Pancreas (tissue), 10 donors: ENCODE results near the gene LDHA. TPM values are rescaled to one million over a fixed set of nuclear protein-coding genes. Genes with fewer than 3 reads are reported as not detected.
A peak's percentile ranks its signal among the peaks of the same experiment; 100 is the strongest.

Source experiments
- ATAC-seq, 4 donors: fragments of 200-7000 bp; cut with Tn5 transposase; one replicate each; pipeline versions ENCODE4 v1.8.0 to v1.9.1; 2020; ENCODE audit warnings: mild to moderate bottlenecking in 4 of 4, moderate library complexity in 4 of 4
- DNase-seq, 6 donors: peaks; one replicate each; pipeline ENCODE4 v3.0.0-alpha.2; 2020
- FAIRE-seq: peaks from 2 replicates; lab custom pipeline; 2012; peaks lifted over from hg19 to GRCh38; lab: Jason Lieb, UNC
- H3K27ac ChIP-seq, 4 donors: fragments of 200-600 bp; sonication (generic); 1 replicate in 3 of 4; 2 replicates in 1 of 4; pipeline versions ENCODE4 v1.5.0 to v1.8.0; 2020
- H3K27me3 ChIP-seq, 4 donors: fragments of 200-600 bp; one replicate each; pipeline ENCODE4 v1.8.0; 2021
- H3K36me3 ChIP-seq, 3 donors: fragments of 200-600 bp; sonication (generic) in 1 of 3; one replicate each; pipeline versions ENCODE4 v1.5.0 to v1.8.0; 2020 to 2021
- H3K4me1 ChIP-seq, 3 donors: fragments of 200-600 bp; one replicate each; pipeline ENCODE4 v1.8.0; 2021
- H3K4me3 ChIP-seq, 4 donors: fragments of 200-600 bp; sonication (generic) in 2 of 4; one replicate each; pipeline versions ENCODE4 v1.5.0 to v1.8.0; 2020 to 2021
- H3K9me3 ChIP-seq, 4 donors: fragments of 200-600 bp; one replicate each; pipeline ENCODE4 v1.8.0; 2021
- WGBS, 2 donors: extraction: QIAGEN DNeasy Blood & Tissue Kit; methylation state at CpG; one replicate each; pipeline ENCODE4 v1.1.7; 2013; 5-methylcytosine and 5-hydroxymethylcytosine counted together
- intact Hi-C, 3 donors: fragments of 100-400 bp; cut with DNase I; formaldehyde crosslinking; loops; one replicate each; pipeline versions ENCODE4 v1.11.1 to v1.14.2; 2022
- microRNA-seq, 2 donors: library from miRNA; unstranded; fragments of <30 nt; microRNA quantifications; one replicate each; pipeline versions ENCODE4 to v1.1.0, GENCODE V29; 2019 to 2020
- polyA plus RNA-seq, 2 donors: library from polyadenylated mRNA; stranded (reverse); fragments of 200-250 nt; gene quantifications; one replicate each; pipeline ENCODE4 v1.2.3, GENCODE V29; 2013
- total RNA-seq, 6 donors: library from RNA; stranded (reverse); fragmentation: NEBNext Ultra II Directional in 4 of 6; extraction: Animal tissue kit (Norgen Biotek cat#: 25700) in 4 of 6; gene quantifications; one replicate each; pipeline versions ENCODE4 v1.2.1 to v1.2.4, GENCODE V29; 2021 to 2023
- TF ChIP-seq, protein P1 (sequence below), 4 donors: fragments of 200-600 bp; sonication (generic) in 3 of 4; IDR thresholded peaks; one replicate each; pipeline versions ENCODE4 v1.5.0 to v1.8.0; 2021; ENCODE audit warnings: antibody characterized with exemption in 4 of 4
- donor health status: healthy with polysubstance abuse.
- donor health status: DM: no; HTN: no; CAD: no; lungs with moderate emphysema.
- donor health status: DM: no; HTN: no; CAD: no.
- donor health status: control.
- donor health status: control.
- donor health status: Bipolar disorder and iron deficiency.
- donor health status: DM: yes; HTN: yes; CAD: no.
- donor health status: DM: no; HTN: no; CAD: no.
- donor health status: DM: no; HTN: no; CAD: no.
- donor health status: DM: yes; HTN: yes; CAD: no.

The LDHA gene
- total and polyA plus RNA-seq, 8 donors: 66.2 to 223 (median 99.6) TPM

DNA sequence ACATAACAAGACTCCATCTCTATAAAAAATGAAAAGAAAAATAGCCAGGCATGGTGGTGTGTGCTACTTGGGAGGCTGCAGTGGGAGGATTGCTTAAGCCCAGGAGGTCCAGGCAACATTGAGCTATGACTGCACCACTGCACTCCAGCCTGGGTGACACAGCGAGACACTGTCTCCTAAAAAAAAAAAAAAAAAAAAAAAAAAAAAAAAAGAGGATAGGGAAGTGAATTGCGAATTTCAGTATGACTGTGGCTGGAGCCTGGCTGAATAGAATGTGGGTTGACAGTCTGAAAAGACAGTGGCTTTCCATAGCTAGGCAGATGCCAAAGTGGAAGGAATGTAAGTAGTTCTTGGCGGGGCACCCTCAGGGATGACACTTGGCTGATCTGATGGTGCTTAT is 54.9 kb downstream of the LDHA start:
- Histone ChIP-seq H3K9me3 (no peaks in the 10 kb centered on the region), H3K4me1 (no peaks in the 10 kb centered on the region), H3K4me3 (no peak overlapping the region), H3K36me3 (no peaks in the 10 kb centered on the region), H3K27ac (no peak overlapping the region), H3K27me3 (no peaks in the 10 kb centered on the region)
- ATAC-seq (no peak), DNase-seq (no peak), FAIRE-seq (no peak)
- intact Hi-C loops: no loop called here
- TF ChIP-seq, protein P1, sequence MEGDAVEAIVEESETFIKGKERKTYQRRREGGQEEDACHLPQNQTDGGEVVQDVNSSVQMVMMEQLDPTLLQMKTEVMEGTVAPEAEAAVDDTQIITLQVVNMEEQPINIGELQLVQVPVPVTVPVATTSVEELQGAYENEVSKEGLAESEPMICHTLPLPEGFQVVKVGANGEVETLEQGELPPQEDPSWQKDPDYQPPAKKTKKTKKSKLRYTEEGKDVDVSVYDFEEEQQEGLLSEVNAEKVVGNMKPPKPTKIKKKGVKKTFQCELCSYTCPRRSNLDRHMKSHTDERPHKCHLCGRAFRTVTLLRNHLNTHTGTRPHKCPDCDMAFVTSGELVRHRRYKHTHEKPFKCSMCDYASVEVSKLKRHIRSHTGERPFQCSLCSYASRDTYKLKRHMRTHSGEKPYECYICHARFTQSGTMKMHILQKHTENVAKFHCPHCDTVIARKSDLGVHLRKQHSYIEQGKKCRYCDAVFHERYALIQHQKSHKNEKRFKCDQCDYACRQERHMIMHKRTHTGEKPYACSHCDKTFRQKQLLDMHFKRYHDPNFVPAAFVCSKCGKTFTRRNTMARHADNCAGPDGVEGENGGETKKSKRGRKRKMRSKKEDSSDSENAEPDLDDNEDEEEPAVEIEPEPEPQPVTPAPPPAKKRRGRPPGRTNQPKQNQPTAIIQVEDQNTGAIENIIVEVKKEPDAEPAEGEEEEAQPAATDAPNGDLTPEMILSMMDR (IDR thresholded peaks at IDR 0.05): no peak
- 93 to 98% methylated on average over 3 of the region's 3 CpGs for WGBS, 2 donors

DNA sequence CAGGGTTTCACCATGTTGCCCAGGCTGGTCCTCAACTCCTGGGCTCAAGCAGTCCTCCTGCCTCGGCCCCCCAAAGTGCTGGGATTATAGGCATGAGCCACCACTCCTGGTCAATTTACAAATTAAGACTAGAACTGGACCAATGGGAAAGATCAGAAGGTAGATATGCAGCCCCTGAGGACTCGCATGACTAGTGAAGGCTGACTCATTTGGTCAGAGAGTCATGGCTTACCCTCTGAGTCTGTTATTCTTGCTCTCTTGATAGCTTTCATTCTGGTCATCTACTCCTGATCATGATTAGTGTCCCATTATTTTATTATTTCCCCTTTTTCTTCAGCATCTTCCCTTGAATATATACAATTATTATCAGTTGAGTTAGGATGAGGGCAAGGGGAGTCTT is 58.6 kb downstream of the LDHA start:
- WGBS, 2 donors: 77 to 85% methylated on average over 2 of the region's 2 CpGs
- Histone ChIP-seq H3K36me3 (no peaks in the 10 kb centered on the region), H3K9me3 (no peaks in the 10 kb centered on the region), H3K27ac (no peak overlapping the region), H3K4me3 (no peak overlapping the region), H3K4me1 (no peaks in the 10 kb centered on the region), H3K27me3 (no peaks in the 10 kb centered on the region)
- no peak for FAIRE-seq
- intact Hi-C loops: no loop called here
- ATAC-seq: no peak
- TF ChIP-seq, protein P1 (IDR thresholded peaks at IDR 0.05): no peak
- no peak for DNase-seq

DNA sequence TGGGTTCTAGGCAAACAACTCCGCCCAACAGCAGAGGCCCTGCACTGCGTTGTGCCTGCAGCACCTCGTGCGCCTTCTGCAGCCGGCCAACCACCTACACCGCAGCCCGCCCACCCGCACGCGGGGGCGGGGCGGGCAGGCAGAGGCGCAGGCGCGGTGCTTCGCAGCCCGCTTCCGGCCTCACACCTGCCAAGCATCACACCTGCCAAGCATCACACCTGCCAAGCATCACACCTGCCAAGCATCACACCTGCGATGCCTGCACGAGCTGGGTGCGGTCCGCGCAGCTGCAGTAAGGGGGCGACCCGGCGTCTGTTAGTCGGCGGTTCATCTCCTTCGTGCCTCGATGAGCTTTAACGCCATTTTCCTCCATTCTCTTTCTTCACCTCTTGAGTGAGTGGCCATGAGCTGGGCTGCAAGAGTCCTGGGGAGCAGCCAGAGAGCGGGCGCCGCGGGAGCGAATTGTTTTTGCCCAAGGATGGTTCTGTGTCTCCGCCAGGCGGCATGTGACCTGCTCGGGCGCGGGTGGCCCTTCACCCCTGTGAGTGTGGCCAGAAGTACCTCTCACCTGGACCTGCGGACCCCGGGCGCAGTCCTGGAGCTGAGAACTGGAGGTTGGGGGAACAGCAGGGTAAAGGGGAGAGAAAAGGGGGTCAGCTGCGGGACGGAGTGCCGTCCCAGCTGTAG is 61.5 kb downstream of the LDHA start, which contains the start of gene LDHAL6A:
Gene LDHAL6A (plus strand): TSS at position 171 of the 687 bp plus-strand sequence. CDS start 825 bp downstream, outside the sequence.
- peak in 1 of 6 donors; percentile 43 for DNase-seq
- Histone ChIP-seq H3K4me1 (no peaks in the 10 kb centered on the region), H3K36me3 (no peaks in the 10 kb centered on the region), H3K27ac (no peak within 1 kb of the TSS), H3K4me3 (no peak within 1 kb of the TSS), H3K9me3 (no peaks in the 10 kb centered on the region), H3K27me3 (no peaks in the 10 kb centered on the region)
- intact Hi-C loops: no loop called here
- 54 to 56% methylated on average over 46 to 47 of the region's 47 CpGs for WGBS, 2 donors
- FAIRE-seq: no peak
- no peak for ATAC-seq
- TF ChIP-seq, protein P1 (IDR thresholded peaks at IDR 0.05): no peak

DNA sequence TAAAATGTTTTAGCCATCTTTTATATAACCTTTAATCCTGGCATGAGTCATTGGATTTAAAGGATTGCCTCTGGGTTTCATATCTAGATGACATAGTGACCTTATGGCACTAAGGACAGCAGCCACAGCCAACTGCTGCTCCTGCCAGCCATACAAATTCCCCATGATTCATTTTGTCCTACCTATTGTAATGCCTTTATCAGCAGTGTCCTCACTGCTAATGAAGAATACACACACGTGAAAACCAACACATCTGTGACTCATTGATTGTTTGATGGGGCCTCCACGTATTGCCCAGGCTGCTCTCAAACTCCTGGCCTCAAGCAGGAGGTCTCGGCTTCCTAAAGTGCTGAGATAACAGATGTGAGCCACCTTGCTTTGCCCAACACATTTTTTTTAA is 63.1 kb downstream of the LDHA start:
- no peaks in the 10 kb centered on the region for H3K27me3 ChIP-seq
- no peak overlapping the region for H3K4me3 ChIP-seq
- FAIRE-seq (no peak), DNase-seq (peak in 3 of 6 donors; percentile 9 to 43 (median 39)), ATAC-seq (peak; percentile 62 to 91 (median 73))
- H3K9me3 ChIP-seq: no peaks in the 10 kb centered on the region
- WGBS, 2 donors: 23 to 27% methylated on average over 3 of the region's 3 CpGs
- no peaks in the 10 kb centered on the region for H3K36me3 ChIP-seq
- no peaks in the 10 kb centered on the region for H3K4me1 ChIP-seq
- TF ChIP-seq, protein P1 (IDR thresholded peaks at IDR 0.05): no peak
- intact Hi-C loops: no loop called here
- no peak overlapping the region for H3K27ac ChIP-seq

Small RNA genes within 50 kb of the gene (microRNA-seq; reads per million reads assigned to microRNA genes)
- gene MIR3159: 0 reads per million in 2 donors

Other genes starting within 250 kb of the LDHA start
- not detected for gene MRGPRX4, start 221.7 kb upstream of the LDHA start, total RNA-seq
- not detected for gene MRGPRX4, start 221.7 kb upstream of the LDHA start, polyA plus RNA-seq
- gene SAA4, start 157.8 kb upstream of the LDHA start, total RNA-seq: under 1 TPM in 1 of 6 donors, not detected in 5; 0.44 TPM
- gene SAA4, start 157.8 kb upstream of the LDHA start, polyA plus RNA-seq: not detected
- 10 to 100 TPM in 3 of 6 donors, under 1 TPM in 1, not detected in 2; 0.59 to 22.0 (median 16.8) TPM for gene SAA2, start 145.9 kb upstream of the LDHA start, total RNA-seq
- gene SAA2, start 145.9 kb upstream of the LDHA start, polyA plus RNA-seq: 1 to 10 TPM in 1 of 2 donors, under 1 TPM in 1; 0.49 to 3.3 TPM
- 10 to 100 TPM in 3 of 6 donors, 1 to 10 TPM in 2, under 1 TPM in 1; 0.67 to 77.9 (median 10.1) TPM for gene SAA1, start 128.3 kb upstream of the LDHA start, total RNA-seq
- gene SAA1, start 128.3 kb upstream of the LDHA start, polyA plus RNA-seq: 10 to 100 TPM in 1 of 2 donors, 1 to 10 TPM in 1; 5.9 to 47.8 TPM
- gene HPS5, start 72.4 kb upstream of the LDHA start, total RNA-seq: 1 to 10 TPM; 4.6 to 9.7 (median 7.3) TPM
- gene HPS5, start 72.4 kb upstream of the LDHA start, polyA plus RNA-seq: 1 to 10 TPM; 3.4 to 5.0 TPM
- gene GTF2H1, start 72.0 kb upstream of the LDHA start, total RNA-seq: 10 to 100 TPM; 13.9 to 23.1 (median 18.2) TPM
- 10 to 100 TPM; 11.9 to 20.5 TPM for gene GTF2H1, start 72.0 kb upstream of the LDHA start, polyA plus RNA-seq
- under 1 TPM in 2 of 6 donors, not detected in 4; 0.47 to 0.86 TPM for gene LDHC, start 17.8 kb downstream of the LDHA start, total RNA-seq
- gene LDHC, start 17.8 kb downstream of the LDHA start, polyA plus RNA-seq: 1 to 10 TPM in 1 of 2 donors, under 1 TPM in 1; 0.38 to 1.3 TPM
- not detected for gene LDHAL6A, start 61.3 kb downstream of the LDHA start, total RNA-seq
- under 1 TPM in 1 of 2 donors, not detected in 1; 0.02 TPM for gene LDHAL6A, start 61.3 kb downstream of the LDHA start, polyA plus RNA-seq
- 10 to 100 TPM; 16.9 to 33.7 (median 22.2) TPM for gene TSG101, start 132.4 kb downstream of the LDHA start, total RNA-seq
- 10 to 100 TPM; 15.7 to 32.7 TPM for gene TSG101, start 132.4 kb downstream of the LDHA start, polyA plus RNA-seq
- gene UEVLD, start 194.2 kb downstream of the LDHA start, total RNA-seq: 10 to 100 TPM in 2 of 6 donors, 1 to 10 TPM in 4; 6.8 to 11.2 (median 8.4) TPM
- gene UEVLD, start 194.2 kb downstream of the LDHA start, polyA plus RNA-seq: 1 to 10 TPM; 3.3 to 5.4 TPM
- gene MISFA, start 205.2 kb downstream of the LDHA start, total RNA-seq: 1 to 10 TPM in 4 of 6 donors, under 1 TPM in 2; 0.63 to 4.1 (median 1.4) TPM
- 1 to 10 TPM; 1.2 to 3.4 TPM for gene MISFA, start 205.2 kb downstream of the LDHA start, polyA plus RNA-seq
- 10 to 100 TPM in 2 of 6 donors, 1 to 10 TPM in 4; 6.2 to 13.6 (median 8.5) TPM for gene SPTY2D1, start 239.8 kb downstream of the LDHA start, total RNA-seq
- 1 to 10 TPM; 1.7 to 4.0 TPM for gene SPTY2D1, start 239.8 kb downstream of the LDHA start, polyA plus RNA-seq